ENCODE measurements around the gene LYRM9.
"Not testable (repeated sequence)": the region's sequence is repeated elsewhere in the genome, so short reads cannot be mapped to it uniquely, and the experiment has no call there.

The LYRM9 gene

GRCh38 chr17:27921077-27921476 is 27.9 kb upstream of the LYRM9 start:
- peaks cover 55% of the 10 kb centered on the region for H3K27me3 ChIP-seq (ENCODE audit: control insufficient read depth, insufficient read depth, low read length)
- no peak overlapping the region for H3K27ac ChIP-seq (ENCODE audit: low read length)
- no peak overlapping the region for H3K4me3 ChIP-seq (ENCODE audit: low read length)
- H3K9ac ChIP-seq (ENCODE audit: low read length), result no peak overlapping the region
- no peaks in the 10 kb centered on the region for H3K9me3 ChIP-seq (ENCODE audit: control insufficient read depth, low read depth, low read length)
- H3K4me1 ChIP-seq (ENCODE audit: control insufficient read depth, low read depth, low read length), result peaks cover 2% of the 10 kb centered on the region
- H3K36me3 ChIP-seq (ENCODE audit: control insufficient read depth, low read depth, low read length), result no peaks in the 10 kb centered on the region

GRCh38 chr17:27920569-27920968 is 27.4 kb upstream of the LYRM9 start:
- no peaks in the 10 kb centered on the region for H3K9me3 ChIP-seq (ENCODE audit: control insufficient read depth, low read depth, low read length)
- H3K4me3 ChIP-seq (ENCODE audit: low read length), result no peak overlapping the region
- no peaks in the 10 kb centered on the region for H3K36me3 ChIP-seq (ENCODE audit: control insufficient read depth, low read depth, low read length)
- H3K27me3 ChIP-seq (ENCODE audit: control insufficient read depth, insufficient read depth, low read length), result peaks cover 60% of the 10 kb centered on the region
- H3K4me1 ChIP-seq (ENCODE audit: control insufficient read depth, low read depth, low read length), result peaks cover 7% of the 10 kb centered on the region
- H3K27ac ChIP-seq (ENCODE audit: low read length), result no peak overlapping the region
- H3K9ac ChIP-seq (ENCODE audit: low read length), result no peak overlapping the region

- H3K27me3 ChIP-seq (ENCODE audit: control insufficient read depth, insufficient read depth, low read length), result peaks cover 75% of the 10 kb centered on the region
- no peaks in the 10 kb centered on the region for H3K36me3 ChIP-seq (ENCODE audit: control insufficient read depth, low read depth, low read length)
- H3K4me3 ChIP-seq (ENCODE audit: low read length), result no peak overlapping the region
- no peaks in the 10 kb centered on the region for H3K9me3 ChIP-seq (ENCODE audit: control insufficient read depth, low read depth, low read length)
- H3K27ac ChIP-seq (ENCODE audit: low read length), result no peak overlapping the region
- H3K4me1 ChIP-seq (ENCODE audit: control insufficient read depth, low read depth, low read length), result peaks cover 7% of the 10 kb centered on the region
- no peak overlapping the region for H3K9ac ChIP-seq (ENCODE audit: low read length)
These were observed 25.9 kb upstream of the LYRM9 start for GRCh38 chr17:27919079-27919478.

GRCh38 chr17:27918498-27918897 is 25.3 kb upstream of the LYRM9 start:
- no peaks in the 10 kb centered on the region for H3K9me3 ChIP-seq (ENCODE audit: control insufficient read depth, low read depth, low read length)
- no peaks in the 10 kb centered on the region for H3K36me3 ChIP-seq (ENCODE audit: control insufficient read depth, low read depth, low read length)
- no peak overlapping the region for H3K27ac ChIP-seq (ENCODE audit: low read length)
- peaks cover 7% of the 10 kb centered on the region for H3K4me1 ChIP-seq (ENCODE audit: control insufficient read depth, low read depth, low read length)
- H3K4me3 ChIP-seq (ENCODE audit: low read length), result no peak overlapping the region
- H3K27me3 ChIP-seq (ENCODE audit: control insufficient read depth, insufficient read depth, low read length), result peaks cover 81% of the 10 kb centered on the region
- no peak overlapping the region for H3K9ac ChIP-seq (ENCODE audit: low read length)

- H3K4me1 ChIP-seq (ENCODE audit: control insufficient read depth, low read depth, low read length), result peaks cover 7% of the 10 kb centered on the region
- no peak overlapping the region for H3K27ac ChIP-seq (ENCODE audit: low read length)
- H3K9me3 ChIP-seq (ENCODE audit: control insufficient read depth, low read depth, low read length), result no peaks in the 10 kb centered on the region
- H3K9ac ChIP-seq (ENCODE audit: low read length), result no peak overlapping the region
- no peak overlapping the region for H3K4me3 ChIP-seq (ENCODE audit: low read length)
- peaks cover 89% of the 10 kb centered on the region for H3K27me3 ChIP-seq (ENCODE audit: control insufficient read depth, insufficient read depth, low read length)
- no peaks in the 10 kb centered on the region for H3K36me3 ChIP-seq (ENCODE audit: control insufficient read depth, low read depth, low read length)
These were observed 23.8 kb upstream of the LYRM9 start for GRCh38 chr17:27917000-27917399.

- Histone ChIP-seq H3K9me3 (ENCODE audit: control insufficient read depth, low read depth, low read length) (no peaks in the 10 kb centered on the region), H3K4me1 (ENCODE audit: control insufficient read depth, low read depth, low read length) (peaks cover 7% of the 10 kb centered on the region), H3K9ac (ENCODE audit: low read length) (no peak overlapping the region), H3K4me3 (ENCODE audit: low read length) (no peak overlapping the region), H3K36me3 (ENCODE audit: control insufficient read depth, low read depth, low read length) (no peaks in the 10 kb centered on the region), H3K27ac (ENCODE audit: low read length) (no peak overlapping the region), H3K27me3 (ENCODE audit: control insufficient read depth, insufficient read depth, low read length) (peaks cover 92% of the 10 kb centered on the region)
These were observed 22.5 kb upstream of the LYRM9 start for GRCh38 chr17:27915709-27916108.

GRCh38 chr17:27914382-27914781 is 21.2 kb upstream of the LYRM9 start:
- Histone ChIP-seq H3K9ac (ENCODE audit: low read length) (no peak overlapping the region), H3K9me3 (ENCODE audit: control insufficient read depth, low read depth, low read length) (no peaks in the 10 kb centered on the region), H3K4me3 (ENCODE audit: low read length) (no peak overlapping the region), H3K27ac (ENCODE audit: low read length) (no peak overlapping the region), H3K4me1 (ENCODE audit: control insufficient read depth, low read depth, low read length) (peaks cover 7% of the 10 kb centered on the region), H3K27me3 (ENCODE audit: control insufficient read depth, insufficient read depth, low read length) (peaks cover 97% of the 10 kb centered on the region), H3K36me3 (ENCODE audit: control insufficient read depth, low read depth, low read length) (no peaks in the 10 kb centered on the region)

GRCh38 chr17:27912964-27913363 is 19.8 kb upstream of the LYRM9 start:
- Histone ChIP-seq H3K9ac (ENCODE audit: low read length) (no peak overlapping the region), H3K4me3 (ENCODE audit: low read length) (no peak overlapping the region), H3K9me3 (ENCODE audit: control insufficient read depth, low read depth, low read length) (no peaks in the 10 kb centered on the region), H3K4me1 (ENCODE audit: control insufficient read depth, low read depth, low read length) (peaks cover 7% of the 10 kb centered on the region), H3K27ac (ENCODE audit: low read length) (no peak overlapping the region), H3K27me3 (ENCODE audit: control insufficient read depth, insufficient read depth, low read length) (peaks cover 89% of the 10 kb centered on the region), H3K36me3 (ENCODE audit: control insufficient read depth, low read depth, low read length) (no peaks in the 10 kb centered on the region)

GRCh38 chr17:27912299-27912698 is 19.1 kb upstream of the LYRM9 start:
- peaks cover 89% of the 10 kb centered on the region for H3K27me3 ChIP-seq (ENCODE audit: control insufficient read depth, insufficient read depth, low read length)

GRCh38 chr17:27907976-27908558 is 14.9 kb upstream of the LYRM9 start:
- H3K4me3 ChIP-seq (ENCODE audit: low read length), result no peak overlapping the region
- peaks cover 66% of the 10 kb centered on the region for H3K27me3 ChIP-seq (ENCODE audit: control insufficient read depth, insufficient read depth, low read length)
- H3K4me1 ChIP-seq (ENCODE audit: control insufficient read depth, low read depth, low read length), result peaks cover 6% of the 10 kb centered on the region
- H3K9ac ChIP-seq (ENCODE audit: low read length), result no peak overlapping the region
- H3K36me3 ChIP-seq (ENCODE audit: control insufficient read depth, low read depth, low read length), result no peaks in the 10 kb centered on the region
- no peak overlapping the region for H3K27ac ChIP-seq (ENCODE audit: low read length)
- no peaks in the 10 kb centered on the region for H3K9me3 ChIP-seq (ENCODE audit: control insufficient read depth, low read depth, low read length)

More at GRCh38 chr17:27912299-27912698, 19.1 kb upstream of the LYRM9 start:
- not testable (repeated sequence) for H3K9me3 ChIP-seq (ENCODE audit: control insufficient read depth, low read depth, low read length); H3K4me3 ChIP-seq (ENCODE audit: low read length); H3K36me3 ChIP-seq (ENCODE audit: control insufficient read depth, low read depth, low read length); H3K27ac ChIP-seq (ENCODE audit: low read length); H3K9ac ChIP-seq (ENCODE audit: low read length); H3K4me1 ChIP-seq (ENCODE audit: control insufficient read depth, low read depth, low read length)

- no peak overlapping the region for H3K9ac ChIP-seq (ENCODE audit: low read length)
- no peak overlapping the region for H3K27ac ChIP-seq (ENCODE audit: low read length)
- H3K27me3 ChIP-seq (ENCODE audit: control insufficient read depth, insufficient read depth, low read length), result peaks cover 54% of the 10 kb centered on the region
- H3K36me3 ChIP-seq (ENCODE audit: control insufficient read depth, low read depth, low read length), result no peaks in the 10 kb centered on the region
- H3K4me1 ChIP-seq (ENCODE audit: control insufficient read depth, low read depth, low read length), result peaks cover 6% of the 10 kb centered on the region
- H3K4me3 ChIP-seq (ENCODE audit: low read length), result no peak overlapping the region
- no peaks in the 10 kb centered on the region for H3K9me3 ChIP-seq (ENCODE audit: control insufficient read depth, low read depth, low read length)
These were observed 13.5 kb upstream of the LYRM9 start for GRCh38 chr17:27906623-27907022.

- Histone ChIP-seq H3K4me3 (ENCODE audit: low read length) (no peak overlapping the region), H3K9ac (ENCODE audit: low read length) (no peak overlapping the region), H3K4me1 (ENCODE audit: control insufficient read depth, low read depth, low read length) (peaks cover 6% of the 10 kb centered on the region), H3K27ac (ENCODE audit: low read length) (no peak overlapping the region), H3K27me3 (ENCODE audit: control insufficient read depth, insufficient read depth, low read length) (peaks cover 50% of the 10 kb centered on the region), H3K36me3 (ENCODE audit: control insufficient read depth, low read depth, low read length) (no peaks in the 10 kb centered on the region), H3K9me3 (ENCODE audit: control insufficient read depth, low read depth, low read length) (no peaks in the 10 kb centered on the region)
These were observed 13.0 kb upstream of the LYRM9 start for GRCh38 chr17:27906226-27906580.

All from iPS-18a (cell line).